ACC112 (cell line): Measurements from ENCODE around the gene SIX4.
A peak's percentile ranks its signal among the peaks of the same experiment; 100 is the strongest.
"Not testable (repeated sequence)": the region's sequence is repeated elsewhere in the genome, so short reads cannot be mapped to it uniquely, and the experiment has no call there.

Experiments used
- H2AFZ ChIP-seq: fragments of 200-600 bp; sonication (generic); one replicate; pipeline ENCODE4 v1.6.0; 2017; ENCODE audit warnings: antibody characterized with exemption, low read length; ENCODE audit not compliant: unreplicated experiment
- H3K27ac ChIP-seq: fragments of 200-600 bp; sonication (generic); 2 replicates; pipeline ENCODE4 v1.5.1; 2014; ENCODE audit warnings: low read depth, mild to moderate bottlenecking, antibody characterized with exemption, low read length, moderate library complexity
- H3K27me3 ChIP-seq: fragments of 200-600 bp; sonication (generic); 2 replicates; pipeline ENCODE4 v1.6.1; 2014; ENCODE audit warnings: mild to moderate bottlenecking, antibody characterized with exemption, low read length, moderate library complexity, mixed read lengths; ENCODE audit not compliant: insufficient read depth
- H3K36me3 ChIP-seq: fragments of 200-600 bp; sonication (generic); 2 replicates; pipeline ENCODE4 v1.6.1; 2016; ENCODE audit warnings: mild to moderate bottlenecking, antibody characterized with exemption, low read length, moderate library complexity, mixed read lengths; ENCODE audit not compliant: insufficient read depth
- H3K4me1 ChIP-seq: fragments of 200-600 bp; sonication (generic); one replicate; pipeline ENCODE4 v1.6.1; 2016; ENCODE audit warnings: low read length, mixed read lengths; ENCODE audit not compliant: insufficient read depth, unreplicated experiment, control insufficient read depth
- H3K4me3 ChIP-seq: fragments of 200-600 bp; sonication (generic); 2 replicates; pipeline ENCODE4 v1.5.1; 2014; ENCODE audit warnings: mild to moderate bottlenecking, low read depth, low read length
- H3K79me2 ChIP-seq: fragments of 200-600 bp; sonication (generic); one replicate; pipeline ENCODE4 v1.6.0; 2016; ENCODE audit warnings: low read length; ENCODE audit not compliant: control insufficient read depth, unreplicated experiment, insufficient read depth

SIX4 gene

DNA sequence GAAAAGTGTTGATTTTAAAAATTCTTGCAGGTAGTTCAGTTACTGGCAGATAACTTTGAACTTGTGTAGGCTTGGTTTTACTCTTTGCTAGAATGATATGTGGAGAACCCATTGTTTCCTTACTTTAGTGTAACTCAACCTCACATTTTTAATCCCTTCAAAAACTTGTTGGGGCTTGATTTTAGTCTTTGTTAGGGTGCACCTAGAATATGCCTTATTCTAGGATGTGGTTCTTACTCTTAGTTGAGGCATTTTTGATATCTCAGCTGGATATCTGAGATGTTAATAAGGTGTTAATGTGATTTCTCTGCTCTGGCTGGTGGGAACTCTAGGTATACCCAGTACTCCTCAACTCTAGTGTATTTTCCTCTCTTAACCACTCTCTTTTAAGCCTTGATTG lies 20.4 kb upstream of the SIX4 start:
- Histone ChIP-seq H3K79me2 (peaks cover 83% of the 10 kb centered on the region), H3K36me3 (peaks cover 7% of the 10 kb centered on the region; the same call in 1 of the 2 replicates), H3K27me3 (no peaks in the 10 kb centered on the region), H3K4me1 (no peaks in the 10 kb centered on the region), H3K27ac (no peak overlapping the region), H3K4me3 (no peak overlapping the region), H2AFZ (no peak overlapping the region)

DNA sequence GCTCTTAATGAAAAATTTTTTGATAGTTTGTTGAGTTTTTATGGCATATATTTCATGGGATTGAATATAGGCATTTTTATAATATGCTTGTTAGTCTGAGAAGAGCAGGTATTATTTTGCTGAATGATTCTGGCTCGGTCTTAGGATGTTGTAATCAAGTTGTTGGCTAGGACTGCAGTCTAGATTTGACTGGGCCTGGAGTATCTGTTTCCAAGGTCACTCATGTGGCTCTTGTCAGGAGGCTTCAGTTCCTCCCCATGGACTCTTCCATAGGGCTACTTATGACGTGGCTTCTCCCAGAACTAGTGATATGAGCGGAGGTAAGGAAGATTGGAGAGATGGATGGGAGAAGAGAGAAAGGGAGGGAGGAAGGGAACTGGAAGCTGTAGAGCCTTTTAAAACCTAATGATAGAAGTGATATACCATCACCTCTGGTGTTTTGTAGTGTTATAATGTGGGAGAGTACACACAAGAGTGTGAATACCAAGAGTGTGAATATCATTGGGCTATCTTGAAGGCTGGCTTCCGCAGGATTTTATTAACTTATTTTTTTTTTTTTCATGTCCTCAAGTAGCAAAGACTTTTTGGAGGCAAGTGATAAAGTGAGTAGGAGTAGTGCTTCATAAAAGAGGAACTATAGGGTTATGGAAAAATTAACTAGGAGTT lies 14.8 kb upstream of the SIX4 start:
- no peak overlapping the region for H3K4me3 ChIP-seq
- no peak overlapping the region for H3K27ac ChIP-seq
- no peak overlapping the region for H2AFZ ChIP-seq
- peaks cover 7% of the 10 kb centered on the region; the same call in 1 of the 2 replicates for H3K36me3 ChIP-seq
- peaks cover 86% of the 10 kb centered on the region for H3K79me2 ChIP-seq
- H3K27me3 ChIP-seq = no peaks in the 10 kb centered on the region
- H3K4me1 ChIP-seq = peaks cover 6% of the 10 kb centered on the region

- Histone ChIP-seq H3K36me3 (no peaks in the 10 kb centered on the region), H3K4me1 (peaks cover 6% of the 10 kb centered on the region), H3K27me3 (no peaks in the 10 kb centered on the region), H3K27ac (peak overlapping the region; percentile 38), H3K4me3 (peak overlapping the region; percentile 97), H3K79me2 (peaks cover 63% of the 10 kb centered on the region), H2AFZ (no peak overlapping the region)
These were observed 12.3 kb upstream of the SIX4 start for GRCh38 chr14:60736494-60736893.

DNA sequence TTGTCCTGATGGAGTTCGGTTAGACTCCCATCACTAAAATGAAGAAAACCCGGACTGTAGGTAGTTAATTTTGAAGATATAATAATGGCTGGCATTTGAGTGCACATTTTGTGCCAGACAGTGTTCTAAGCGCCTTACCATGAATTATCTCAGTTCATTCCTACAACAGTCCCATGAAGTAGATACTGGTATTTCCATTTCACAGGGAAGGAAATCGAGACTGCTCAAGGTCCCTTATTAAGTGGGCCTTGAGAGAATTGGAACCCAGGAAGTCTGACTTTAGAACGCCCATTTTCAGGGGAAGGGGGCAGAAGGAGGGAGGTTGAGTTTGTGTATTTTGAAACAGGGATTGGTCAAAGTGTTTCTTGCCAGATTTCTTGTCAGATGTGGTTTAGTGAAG lies 11.3 kb upstream of the SIX4 start:
- Histone ChIP-seq H3K36me3 (no peaks in the 10 kb centered on the region), H3K27ac (peak overlapping the region; percentile 56), H3K79me2 (peaks cover 56% of the 10 kb centered on the region), H3K4me1 (peaks cover 6% of the 10 kb centered on the region), H2AFZ (peak overlapping the region; percentile 88), H3K27me3 (no peaks in the 10 kb centered on the region), H3K4me3 (peak overlapping the region; percentile 97)

DNA sequence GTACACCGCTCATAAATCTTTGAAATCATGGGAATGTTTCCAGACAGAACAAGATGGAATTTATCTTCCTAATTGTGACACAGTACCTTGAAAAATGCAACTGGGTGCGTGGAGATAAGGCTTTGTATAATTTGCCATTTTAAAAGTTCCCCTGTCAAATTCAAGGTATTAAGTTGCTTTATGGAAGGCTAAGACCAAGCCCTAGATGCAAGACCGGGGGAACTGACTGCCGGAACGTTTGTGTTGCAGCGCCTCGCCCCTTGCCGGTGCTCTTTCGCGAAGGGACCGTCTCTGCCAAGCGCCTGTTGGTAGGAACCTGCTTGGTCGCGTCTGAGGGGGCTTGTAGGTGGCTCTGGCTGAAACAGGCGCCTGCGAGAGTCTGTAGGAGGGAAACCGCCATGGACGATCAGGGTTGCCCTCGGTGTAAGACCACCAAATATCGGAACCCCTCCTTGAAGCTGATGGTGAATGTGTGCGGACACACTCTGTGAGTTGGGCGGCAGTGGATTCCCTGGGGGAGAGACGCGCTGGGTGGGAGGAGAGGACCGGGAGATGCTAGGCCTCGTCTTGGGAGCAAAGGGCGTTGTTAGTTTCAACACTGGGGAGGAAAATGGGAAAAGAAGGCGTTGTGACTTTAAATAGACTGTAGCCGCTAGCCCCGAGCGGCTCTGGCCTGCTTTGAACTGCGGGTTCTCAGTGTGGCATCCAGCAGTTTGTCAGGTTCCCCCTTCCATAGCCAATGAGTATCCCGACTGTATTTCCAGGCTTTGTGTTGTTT lies 10.5 kb upstream of the SIX4 start, which contains the start of gene MNAT1:
MNAT1 (plus strand) TSS at position 297 of the 778 bp plus-strand sequence; CDS start at position 399, 102 bp downstream.
- Histone ChIP-seq H3K36me3 (no peaks in the 10 kb centered on the region), H3K27me3 (no peaks in the 10 kb centered on the region), H3K79me2 (peaks cover 49% of the 10 kb centered on the region), H3K4me3 (peak within 1 kb of the TSS; percentile 97), H3K4me1 (peaks cover 6% of the 10 kb centered on the region), H3K27ac (peak within 1 kb of the TSS; percentile 56), H2AFZ (peak within 1 kb of the TSS; percentile 100)

- Histone ChIP-seq H3K79me2 (peaks cover 32% of the 10 kb centered on the region), H3K27ac (no peak overlapping the region), H3K4me1 (peaks cover 6% of the 10 kb centered on the region), H3K27me3 (no peaks in the 10 kb centered on the region), H3K36me3 (no peaks in the 10 kb centered on the region), H2AFZ (no peak overlapping the region), H3K4me3 (no peak overlapping the region)
These were observed 8.8 kb upstream of the SIX4 start for GRCh38 chr14:60732840-60733483.

DNA sequence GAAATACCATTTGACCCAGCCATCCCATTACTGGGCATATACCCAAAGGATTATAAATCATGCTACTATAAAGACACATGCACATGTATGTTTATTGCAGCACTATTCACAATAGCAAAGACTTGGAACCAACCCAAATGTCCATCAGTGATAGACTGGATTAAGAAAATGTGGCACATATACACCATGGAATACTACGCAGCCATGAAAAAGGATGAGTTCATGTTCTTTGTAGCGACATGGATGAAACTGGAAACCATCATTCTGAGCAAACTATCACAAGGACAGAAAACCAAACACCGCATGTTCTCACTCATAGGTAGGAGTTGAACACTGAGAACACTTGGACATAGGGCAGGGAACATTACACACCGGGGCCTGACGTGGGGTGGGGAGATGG lies 7.1 kb upstream of the SIX4 start:
- H3K36me3 ChIP-seq, H3K4me1 ChIP-seq, H3K4me3 ChIP-seq, H2AFZ ChIP-seq, H3K27ac ChIP-seq, H3K27me3 ChIP-seq: not testable (repeated sequence)
- peaks cover 17% of the 10 kb centered on the region for H3K79me2 ChIP-seq

DNA sequence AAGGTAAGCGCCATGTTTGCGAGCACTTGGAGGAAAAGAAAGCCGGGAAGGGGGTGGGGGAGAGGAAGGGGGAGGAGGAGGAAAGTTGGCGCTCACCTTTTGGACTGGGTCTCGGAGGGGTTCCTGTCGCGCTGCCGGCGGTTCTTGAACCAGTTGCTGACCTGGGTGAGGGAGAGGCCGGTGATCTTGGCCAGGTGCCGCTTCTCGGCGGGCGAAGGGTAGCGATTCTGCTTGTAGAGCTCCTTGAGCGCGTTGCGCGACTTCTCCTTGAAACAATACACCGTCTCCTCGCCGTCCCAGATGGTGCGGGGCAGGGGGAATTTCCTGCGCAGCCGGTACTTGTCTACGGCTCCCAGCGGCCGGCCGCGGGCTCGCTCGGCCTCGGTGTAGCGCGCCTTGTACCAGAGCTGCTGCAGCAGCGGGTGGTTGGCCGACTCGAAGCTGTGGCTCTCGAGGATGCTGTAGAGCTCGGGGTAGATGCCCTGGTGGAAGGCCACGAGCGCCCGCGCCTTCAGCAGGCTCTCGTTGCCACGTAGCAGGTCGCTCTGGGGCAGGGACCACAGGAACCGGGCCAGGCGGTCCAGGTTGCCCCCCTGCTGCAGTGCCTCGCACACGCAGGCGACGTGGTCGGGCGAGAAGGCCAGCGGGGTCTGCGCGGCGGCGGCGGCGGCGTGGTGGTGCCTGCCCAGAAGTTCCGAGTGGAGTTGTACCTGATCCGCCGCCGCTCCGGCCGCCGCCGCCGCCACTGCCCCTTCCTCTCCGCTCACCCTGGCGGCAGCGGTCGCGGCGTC lies 840 bp downstream of the SIX4 start:
- Histone ChIP-seq H3K36me3 (peaks cover 9% of the 10 kb centered on the region), H3K79me2 (peaks cover 28% of the 10 kb centered on the region), H3K4me3 (peak overlapping the region; percentile 81), H3K27me3 (no peaks in the 10 kb centered on the region), H2AFZ (peak overlapping the region; percentile 68), H3K27ac (peak overlapping the region; percentile 38), H3K4me1 (peaks cover 9% of the 10 kb centered on the region)

DNA sequence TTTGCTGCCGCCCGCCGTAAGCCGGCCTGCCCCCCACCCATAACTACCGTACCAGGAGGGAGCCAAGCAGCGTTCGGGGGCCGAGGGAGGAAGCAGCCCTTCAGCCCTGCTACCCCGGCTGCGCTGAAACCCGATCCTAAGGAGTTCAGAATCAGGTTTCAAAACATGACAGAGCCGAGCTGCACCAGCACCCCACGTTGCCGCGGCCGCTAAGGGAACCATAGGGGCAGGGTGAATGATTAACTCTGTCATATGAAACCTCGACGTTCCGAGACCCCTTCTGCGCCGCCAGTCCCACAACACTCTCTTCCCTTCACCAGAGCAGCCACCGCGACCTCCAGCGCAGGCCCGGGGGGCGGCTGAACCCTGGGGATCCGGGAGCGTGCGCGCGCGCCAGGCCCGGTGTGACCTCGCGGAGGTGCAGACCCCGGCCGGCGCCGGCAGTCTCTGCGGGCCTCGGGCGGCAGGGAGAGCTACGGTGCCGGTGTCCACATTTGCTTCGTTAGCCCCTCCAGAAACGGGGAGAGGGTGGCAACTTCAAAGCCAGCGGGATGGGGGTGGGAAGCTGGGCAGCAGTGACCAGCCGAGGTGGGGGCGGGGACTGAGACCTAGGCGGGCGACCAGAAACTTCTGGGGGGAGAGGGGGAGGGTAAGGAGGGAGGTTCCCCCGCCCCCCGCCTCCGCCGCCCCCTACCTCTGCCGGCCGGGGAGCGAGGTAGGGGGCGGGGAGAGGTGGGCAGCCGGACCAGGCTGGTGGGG lies 1.6 kb downstream of the SIX4 start:
- Histone ChIP-seq H3K79me2 (peaks cover 28% of the 10 kb centered on the region), H2AFZ (peak overlapping the region; percentile 68), H3K4me3 (peak overlapping the region; percentile 81), H3K27me3 (no peaks in the 10 kb centered on the region), H3K36me3 (peaks cover 9% of the 10 kb centered on the region), H3K4me1 (peaks cover 9% of the 10 kb centered on the region), H3K27ac (peak overlapping the region; percentile 2; the same call in 1 of the 2 replicates)

DNA sequence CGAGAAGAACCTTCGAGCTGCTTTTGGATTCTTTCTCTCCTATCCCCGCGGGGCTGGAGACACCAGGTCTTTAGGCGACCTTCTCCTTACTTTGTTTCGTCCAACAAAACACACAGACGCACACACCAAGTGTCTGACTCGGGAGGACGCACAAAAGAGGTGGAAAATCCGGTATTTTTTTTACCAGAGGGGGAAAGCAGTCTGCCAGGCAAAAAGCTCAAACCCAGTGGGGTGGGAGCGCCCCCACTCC lies 2.1 kb downstream of the SIX4 start:
- H3K27ac ChIP-seq = no peak overlapping the region

More for the DNA sequence above, 2.1 kb downstream of the SIX4 start:
- Histone ChIP-seq H3K36me3 (peaks cover 9% of the 10 kb centered on the region), H3K27me3 (no peaks in the 10 kb centered on the region), H3K4me3 (peak overlapping the region; percentile 81), H3K79me2 (peaks cover 28% of the 10 kb centered on the region), H3K4me1 (peaks cover 9% of the 10 kb centered on the region), H2AFZ (no peak overlapping the region)
